ENCODE data around the gene GPC4. TPM values are rescaled to one million over a fixed set of nuclear protein-coding genes. Genes with fewer than 3 reads are reported as not detected.

The GPC4 gene
- total and polyA plus RNA-seq, 2 donors, result 2.6 to 8.4 TPM

GRCh38 chrX:133414406-133415275 is 648 bp downstream of the GPC4 start:
- 2% methylated on average over 86 of the region's 93 CpGs for WGBS
- H3K27me3 ChIP-seq (ENCODE audit: control insufficient read depth in 2 of 2, insufficient read depth in 1 of 2, low read length in 1 of 2), result peaks cover 25 to 75% of the 10 kb centered on the region in 2 donors

GRCh38 chrX:133413218-133413925 is 1.9 kb downstream of the GPC4 start:
- DNase-seq (ENCODE audit: low read depth in 6 of 9, low spot score in 9 of 9), result no peak
- Histone ChIP-seq H3K9me3 (ENCODE audit: control insufficient read depth in 2 of 2, insufficient read depth in 1 of 2, low read length in 1 of 2) (peaks cover 0 to 4% of the 10 kb centered on the region in 2 donors), H3K27me3 (ENCODE audit: control insufficient read depth in 2 of 2, insufficient read depth in 1 of 2, low read length in 1 of 2) (peaks cover 25 to 68% of the 10 kb centered on the region in 2 donors), H3K4me3 (ENCODE audit: low read length in 2 of 2) (peak overlapping the region in 1 of 2 donors; percentile 22), H3K4me1 (ENCODE audit: control insufficient read depth in 2 of 2, insufficient read depth in 2 of 2, low read length in 2 of 2) (peaks cover 0 to 3% of the 10 kb centered on the region in 2 donors), H3K27ac (ENCODE audit: low read depth in 1 of 2, low read length in 1 of 2) (no peak overlapping the region), H3K36me3 (ENCODE audit: control insufficient read depth in 2 of 2, insufficient read depth in 2 of 2, low read length in 1 of 2) (no peaks in the 10 kb centered on the region)
- 8% methylated on average over 38 of the region's 38 CpGs for WGBS

More at GRCh38 chrX:133414406-133415275, 648 bp downstream of the GPC4 start:
- DNase-seq (ENCODE audit: low read depth in 6 of 9, low spot score in 9 of 9), result no peak
- peak overlapping the region; percentile 22 to 35 for H3K4me3 ChIP-seq (ENCODE audit: low read length in 2 of 2)
- H3K36me3 ChIP-seq (ENCODE audit: control insufficient read depth in 2 of 2, insufficient read depth in 2 of 2, low read length in 1 of 2), result no peaks in the 10 kb centered on the region
- H3K9me3 ChIP-seq (ENCODE audit: control insufficient read depth in 2 of 2, insufficient read depth in 1 of 2, low read length in 1 of 2), result peaks cover 0 to 4% of the 10 kb centered on the region in 2 donors
- peaks cover 0 to 3% of the 10 kb centered on the region in 2 donors for H3K4me1 ChIP-seq (ENCODE audit: control insufficient read depth in 2 of 2, insufficient read depth in 2 of 2, low read length in 2 of 2)
- peak overlapping the region in 1 of 2 donors; percentile 5 for H3K27ac ChIP-seq (ENCODE audit: low read depth in 1 of 2, low read length in 1 of 2)

- peaks cover 0 to 4% of the 10 kb centered on the region in 2 donors for H3K9me3 ChIP-seq (ENCODE audit: control insufficient read depth in 2 of 2, insufficient read depth in 1 of 2, low read length in 1 of 2)
- no peak overlapping the region for H3K27ac ChIP-seq (ENCODE audit: low read depth in 1 of 2, low read length in 1 of 2)
- no peak for DNase-seq (ENCODE audit: low read depth in 6 of 9, low spot score in 9 of 9)
- 87% methylated on average over 5 of the region's 5 CpGs for WGBS
- H3K27me3 ChIP-seq (ENCODE audit: control insufficient read depth in 2 of 2, insufficient read depth in 1 of 2, low read length in 1 of 2), result peaks cover 22 to 62% of the 10 kb centered on the region in 2 donors
- H3K36me3 ChIP-seq (ENCODE audit: control insufficient read depth in 2 of 2, insufficient read depth in 2 of 2, low read length in 1 of 2), result no peaks in the 10 kb centered on the region
- peaks cover 0 to 3% of the 10 kb centered on the region in 2 donors for H3K4me1 ChIP-seq (ENCODE audit: control insufficient read depth in 2 of 2, insufficient read depth in 2 of 2, low read length in 2 of 2)
- H3K4me3 ChIP-seq (ENCODE audit: low read length in 2 of 2), result no peak overlapping the region
Observed at GRCh38 chrX:133412665-133413064, 2.6 kb downstream of the GPC4 start.

DNA sequence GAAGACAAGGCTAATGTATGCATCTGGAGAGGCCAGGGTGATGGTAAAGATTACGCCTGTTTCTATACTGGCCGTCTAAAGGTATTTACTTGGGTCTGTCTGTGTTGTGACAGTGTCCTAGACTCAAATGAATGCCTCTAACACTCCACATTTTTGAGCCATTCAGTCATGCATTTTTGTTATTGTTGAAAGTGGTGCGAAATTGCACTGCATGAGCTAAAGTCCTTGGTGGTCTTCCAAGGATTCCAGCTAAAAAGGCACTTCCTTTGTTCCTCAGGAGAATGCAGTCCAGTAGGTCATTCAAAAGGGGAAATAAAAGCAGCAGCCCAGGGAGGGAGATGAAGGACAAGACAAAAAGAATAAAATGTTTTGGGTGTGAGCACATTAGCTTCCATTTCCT is 3.0 kb downstream of the GPC4 start:
- peaks cover 22 to 58% of the 10 kb centered on the region in 2 donors for H3K27me3 ChIP-seq (ENCODE audit: control insufficient read depth in 2 of 2, insufficient read depth in 1 of 2, low read length in 1 of 2)
- no peak overlapping the region for H3K27ac ChIP-seq (ENCODE audit: low read depth in 1 of 2, low read length in 1 of 2)
- H3K9me3 ChIP-seq (ENCODE audit: control insufficient read depth in 2 of 2, insufficient read depth in 1 of 2, low read length in 1 of 2), result peaks cover 0 to 4% of the 10 kb centered on the region in 2 donors
- no peaks in the 10 kb centered on the region for H3K36me3 ChIP-seq (ENCODE audit: control insufficient read depth in 2 of 2, insufficient read depth in 2 of 2, low read length in 1 of 2)
- no peak for DNase-seq (ENCODE audit: low read depth in 6 of 9, low spot score in 9 of 9)
- no peak overlapping the region for H3K4me3 ChIP-seq (ENCODE audit: low read length in 2 of 2)
- 92% methylated on average over 3 of the region's 3 CpGs for WGBS
- H3K4me1 ChIP-seq (ENCODE audit: control insufficient read depth in 2 of 2, insufficient read depth in 2 of 2, low read length in 2 of 2), result peaks cover 0 to 3% of the 10 kb centered on the region in 2 donors

DNA sequence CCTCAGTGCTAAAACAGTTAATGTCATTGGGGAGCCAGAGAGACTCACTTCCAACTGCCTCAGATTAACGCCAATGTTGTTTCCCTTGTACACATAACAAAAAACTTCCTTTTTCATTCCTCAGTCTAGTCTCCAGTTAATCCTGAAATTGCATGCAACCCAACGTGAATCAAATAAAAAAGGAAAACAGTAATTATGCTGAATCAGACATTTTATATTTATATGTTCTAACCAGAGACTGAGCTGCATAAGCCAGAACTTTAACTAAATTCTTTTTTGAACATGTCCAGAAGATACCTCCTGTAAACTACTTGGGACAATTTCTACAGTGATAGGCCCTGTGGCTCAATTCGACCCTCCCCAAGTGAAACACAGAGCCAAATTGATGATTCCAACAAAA is 4.7 kb downstream of the GPC4 start:
- 84% methylated on average over 3 of the region's 3 CpGs for WGBS
- Histone ChIP-seq H3K27me3 (ENCODE audit: control insufficient read depth in 2 of 2, insufficient read depth in 1 of 2, low read length in 1 of 2) (peaks cover 21 to 41% of the 10 kb centered on the region in 2 donors), H3K9me3 (ENCODE audit: control insufficient read depth in 2 of 2, insufficient read depth in 1 of 2, low read length in 1 of 2) (no peaks in the 10 kb centered on the region), H3K4me3 (ENCODE audit: low read length in 2 of 2) (no peak overlapping the region), H3K27ac (ENCODE audit: low read depth in 1 of 2, low read length in 1 of 2) (no peak overlapping the region), H3K36me3 (ENCODE audit: control insufficient read depth in 2 of 2, insufficient read depth in 2 of 2, low read length in 1 of 2) (no peaks in the 10 kb centered on the region), H3K4me1 (ENCODE audit: control insufficient read depth in 2 of 2, insufficient read depth in 2 of 2, low read length in 2 of 2) (peaks cover 0 to under 1% of the 10 kb centered on the region in 2 donors)
- no peak for DNase-seq (ENCODE audit: low read depth in 6 of 9, low spot score in 9 of 9)

- WGBS, result 98% methylated on average over 4 of the region's 4 CpGs
- DNase-seq (ENCODE audit: low read depth in 6 of 9, low spot score in 9 of 9), result no peak
- no peaks in the 10 kb centered on the region for H3K9me3 ChIP-seq (ENCODE audit: control insufficient read depth in 2 of 2, insufficient read depth in 1 of 2, low read length in 1 of 2)
- H3K36me3 ChIP-seq (ENCODE audit: control insufficient read depth in 2 of 2, insufficient read depth in 2 of 2, low read length in 1 of 2), result no peaks in the 10 kb centered on the region
- H3K4me1 ChIP-seq (ENCODE audit: control insufficient read depth in 2 of 2, insufficient read depth in 2 of 2, low read length in 2 of 2), result no peaks in the 10 kb centered on the region
- no peak overlapping the region for H3K27ac ChIP-seq (ENCODE audit: low read depth in 1 of 2, low read length in 1 of 2)
- no peak overlapping the region for H3K4me3 ChIP-seq (ENCODE audit: low read length in 2 of 2)
- H3K27me3 ChIP-seq (ENCODE audit: control insufficient read depth in 2 of 2, insufficient read depth in 1 of 2, low read length in 1 of 2), result no peaks in the 10 kb centered on the region
Observed at GRCh38 chrX:133405498-133406185, 9.6 kb downstream of the GPC4 start.

GRCh38 chrX:133403984-133404383 is 11.3 kb downstream of the GPC4 start:
- Histone ChIP-seq H3K36me3 (ENCODE audit: control insufficient read depth in 2 of 2, insufficient read depth in 2 of 2, low read length in 1 of 2) (no peaks in the 10 kb centered on the region), H3K4me3 (ENCODE audit: low read length in 2 of 2) (no peak overlapping the region), H3K4me1 (ENCODE audit: control insufficient read depth in 2 of 2, insufficient read depth in 2 of 2, low read length in 2 of 2) (no peaks in the 10 kb centered on the region), H3K27me3 (ENCODE audit: control insufficient read depth in 2 of 2, insufficient read depth in 1 of 2, low read length in 1 of 2) (no peaks in the 10 kb centered on the region), H3K27ac (ENCODE audit: low read depth in 1 of 2, low read length in 1 of 2) (no peak overlapping the region), H3K9me3 (ENCODE audit: control insufficient read depth in 2 of 2, insufficient read depth in 1 of 2, low read length in 1 of 2) (no peaks in the 10 kb centered on the region)
- 93% methylated on average over 4 of the region's 4 CpGs for WGBS
- no peak for DNase-seq (ENCODE audit: low read depth in 6 of 9, low spot score in 9 of 9)

GRCh38 chrX:133402830-133403625 is 12.3 kb downstream of the GPC4 start:
- Histone ChIP-seq H3K36me3 (ENCODE audit: control insufficient read depth in 2 of 2, insufficient read depth in 2 of 2, low read length in 1 of 2) (no peaks in the 10 kb centered on the region), H3K27ac (ENCODE audit: low read depth in 1 of 2, low read length in 1 of 2) (no peak overlapping the region), H3K9me3 (ENCODE audit: control insufficient read depth in 2 of 2, insufficient read depth in 1 of 2, low read length in 1 of 2) (no peaks in the 10 kb centered on the region), H3K4me1 (ENCODE audit: control insufficient read depth in 2 of 2, insufficient read depth in 2 of 2, low read length in 2 of 2) (no peaks in the 10 kb centered on the region), H3K4me3 (ENCODE audit: low read length in 2 of 2) (no peak overlapping the region), H3K27me3 (ENCODE audit: control insufficient read depth in 2 of 2, insufficient read depth in 1 of 2, low read length in 1 of 2) (no peaks in the 10 kb centered on the region)
- no peak for DNase-seq (ENCODE audit: low read depth in 6 of 9, low spot score in 9 of 9)
- 70% methylated on average over 10 of the region's 10 CpGs for WGBS

All from thymus (tissue), 11 donors.